CD4-positive, alpha-beta T cell treated with Interleukin-21 for 1 hour (primary cell): Measurements from ENCODE around the gene CRYBB1.

Experiments
- DNase-seq: peaks from one replicate; pipeline ENCODE4 v3.0.0-alpha.2; 2020

Gene CRYBB1

GRCh38 chr22:26617271-26618199, at the start of gene CRYBB1:
CRYBB1 (minus strand) TSS chr22:26618027; CDS start chr22:26616319, 1,708 bp downstream.
- DNase-seq = no peak

DNA sequence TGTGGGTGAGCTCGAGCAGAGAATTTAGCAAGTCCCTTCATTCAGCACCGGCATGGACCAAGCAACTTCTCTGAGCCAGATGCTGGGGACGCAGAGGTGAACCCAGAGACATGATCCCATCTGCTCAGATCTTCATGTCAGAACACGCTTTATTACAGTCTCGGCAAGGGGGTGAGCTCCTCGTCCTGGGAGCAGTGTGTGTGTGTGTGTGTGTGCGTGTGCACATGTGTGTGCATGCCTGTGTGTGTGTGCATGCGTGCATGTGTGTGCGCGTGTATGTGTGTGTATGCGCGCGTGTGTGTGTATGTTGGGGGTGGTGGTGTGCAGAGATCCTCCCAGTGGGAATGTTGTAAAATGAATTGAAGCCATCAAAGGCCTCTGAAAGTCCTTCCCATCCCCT, 49.3 kb upstream of the CRYBB1 start:
- DNase-seq = no peak

DNA sequence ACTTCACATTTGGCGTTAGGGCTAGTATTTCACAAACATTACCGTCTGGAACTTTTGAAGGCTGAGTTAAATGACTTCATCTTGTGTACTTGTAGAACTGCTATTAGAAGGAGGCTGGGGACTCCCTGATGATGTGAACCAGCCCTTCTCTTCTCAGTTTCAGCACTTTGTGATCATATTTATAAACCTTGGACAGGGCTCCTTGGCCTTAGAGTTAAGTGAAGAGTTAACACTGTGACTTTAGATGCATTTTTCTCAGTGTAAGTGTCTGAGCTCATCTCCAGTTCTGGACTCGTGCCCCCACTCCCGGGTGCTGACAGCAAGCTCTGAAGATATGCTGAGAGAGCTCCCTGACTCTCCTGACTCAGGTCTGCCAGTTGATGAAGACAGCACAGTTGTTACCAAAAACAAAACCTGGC, 48.0 kb upstream of the CRYBB1 start:
- DNase-seq = no peak

GRCh38 chr22:26663374-26663923, 45.6 kb upstream of the CRYBB1 start:
- DNase-seq = no peak

GRCh38 chr22:26662160-26662559, 44.3 kb upstream of the CRYBB1 start:
- no peak for DNase-seq

DNA sequence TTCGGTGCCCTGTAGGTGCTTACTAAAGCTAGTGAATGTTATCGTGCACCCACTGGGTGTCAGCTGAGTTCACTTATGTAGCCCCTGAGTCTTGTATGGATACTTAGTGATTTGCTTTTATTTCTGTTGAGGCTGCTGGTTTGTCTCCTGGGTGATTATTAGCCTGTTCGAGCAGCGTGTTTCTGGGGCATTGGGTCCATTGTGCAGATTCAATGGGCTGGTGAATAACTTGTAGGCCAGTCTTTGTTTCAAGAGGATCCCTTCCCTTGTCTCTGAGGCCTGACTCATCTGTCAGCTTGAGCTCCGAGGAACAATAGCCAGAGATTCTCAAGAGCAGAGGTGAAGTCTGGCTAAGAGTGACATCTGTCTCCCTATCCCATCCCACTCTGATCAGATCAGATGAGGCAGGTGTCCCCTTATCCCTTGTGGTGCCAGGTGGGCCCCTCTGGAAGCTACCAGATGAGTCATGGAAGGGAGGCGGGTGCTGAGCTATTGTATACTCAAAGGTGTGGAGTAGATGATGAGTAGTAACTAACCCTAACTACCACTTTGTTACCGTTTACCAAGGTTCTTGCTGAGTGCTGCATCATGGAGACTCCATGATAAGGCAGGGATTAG, 43.2 kb upstream of the CRYBB1 start:
- no peak for DNase-seq

GRCh38 chr22:26660356-26660755, 42.5 kb upstream of the CRYBB1 start:
- DNase-seq = no peak

DNA sequence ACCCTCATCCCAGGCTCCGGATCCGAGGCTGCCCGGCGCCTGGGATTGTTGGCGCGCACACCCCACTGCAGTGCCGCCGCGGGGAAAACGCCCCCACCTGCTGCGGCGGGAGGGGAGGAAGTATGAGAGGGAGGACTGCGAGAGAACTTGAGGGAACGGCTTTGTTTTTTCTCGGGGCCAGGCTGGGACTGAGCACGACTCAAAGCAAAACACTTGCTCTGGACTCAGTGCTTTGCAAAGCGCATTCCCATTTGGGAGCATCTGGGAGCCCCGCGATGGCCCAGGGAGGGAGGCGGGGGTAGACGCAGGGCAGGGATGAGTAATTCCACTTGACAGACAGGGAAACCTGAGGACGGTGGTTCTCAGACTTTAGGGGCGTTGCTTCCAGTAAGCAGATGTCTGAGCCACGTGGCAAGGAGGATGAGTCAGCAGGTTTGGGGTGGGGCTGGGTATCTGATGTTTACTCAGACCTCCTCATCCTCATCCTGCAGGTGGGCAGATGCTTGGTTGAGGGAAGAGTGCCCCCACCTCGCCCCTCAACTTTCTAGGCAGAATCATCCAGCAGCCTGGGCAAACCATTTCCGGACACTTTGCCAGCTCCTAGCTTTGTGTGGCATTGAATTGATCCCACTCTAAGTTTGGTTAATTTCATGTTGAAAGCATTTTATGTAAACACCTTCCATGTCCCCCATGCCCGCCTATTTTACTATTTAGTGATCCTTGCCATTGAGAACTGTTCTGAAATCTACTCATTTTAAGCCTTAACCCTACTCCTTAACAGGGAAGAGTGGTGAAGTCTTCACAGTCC, 41.0 kb upstream of the CRYBB1 start:
- DNase-seq = peak; percentile 80

- peak; percentile 27 for DNase-seq
These were observed 40.3 kb upstream of the CRYBB1 start for GRCh38 chr22:26658161-26658560.

- peak; percentile 77 for DNase-seq
These were observed 39.3 kb upstream of the CRYBB1 start, which contains the start of gene MIAT for GRCh38 chr22:26656891-26657851. MIAT (plus strand) TSS chr22:26657588.

GRCh38 chr22:26651815-26652214, 34.0 kb upstream of the CRYBB1 start:
- DNase-seq = no peak

DNA sequence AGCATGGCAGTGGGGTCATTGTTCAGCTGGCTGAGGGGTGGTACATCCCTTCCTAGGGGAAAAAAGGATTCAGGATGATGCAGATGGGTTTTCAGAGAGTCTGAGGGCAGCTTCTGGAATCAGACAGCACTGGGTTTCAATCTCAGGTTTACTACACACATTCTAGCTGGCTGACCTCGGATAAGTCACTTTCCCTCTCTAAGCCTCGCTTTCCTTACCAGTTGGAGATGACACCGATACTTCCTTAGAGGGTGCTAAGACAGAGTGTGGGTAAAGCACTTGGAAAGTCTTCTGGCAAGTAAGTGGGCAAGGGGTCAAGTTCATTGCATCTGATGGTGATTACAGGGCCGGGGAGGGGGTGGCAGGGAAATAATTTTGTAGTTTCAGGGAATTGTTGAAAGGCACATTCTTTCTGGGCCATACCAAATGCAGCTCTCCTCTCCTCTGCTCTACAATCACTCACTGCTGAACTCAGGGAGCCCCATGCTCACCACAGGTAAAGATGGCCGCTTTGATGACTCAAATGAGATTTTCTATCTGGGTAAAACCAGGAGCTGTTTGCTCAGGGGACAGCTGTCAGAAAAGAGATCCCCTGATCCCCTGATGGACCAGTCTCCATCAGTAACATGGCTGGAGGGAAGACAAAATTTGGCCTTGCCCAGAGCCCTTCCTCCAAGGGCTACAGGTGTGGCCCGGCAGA, 33.0 kb upstream of the CRYBB1 start:
- no peak for DNase-seq

DNA sequence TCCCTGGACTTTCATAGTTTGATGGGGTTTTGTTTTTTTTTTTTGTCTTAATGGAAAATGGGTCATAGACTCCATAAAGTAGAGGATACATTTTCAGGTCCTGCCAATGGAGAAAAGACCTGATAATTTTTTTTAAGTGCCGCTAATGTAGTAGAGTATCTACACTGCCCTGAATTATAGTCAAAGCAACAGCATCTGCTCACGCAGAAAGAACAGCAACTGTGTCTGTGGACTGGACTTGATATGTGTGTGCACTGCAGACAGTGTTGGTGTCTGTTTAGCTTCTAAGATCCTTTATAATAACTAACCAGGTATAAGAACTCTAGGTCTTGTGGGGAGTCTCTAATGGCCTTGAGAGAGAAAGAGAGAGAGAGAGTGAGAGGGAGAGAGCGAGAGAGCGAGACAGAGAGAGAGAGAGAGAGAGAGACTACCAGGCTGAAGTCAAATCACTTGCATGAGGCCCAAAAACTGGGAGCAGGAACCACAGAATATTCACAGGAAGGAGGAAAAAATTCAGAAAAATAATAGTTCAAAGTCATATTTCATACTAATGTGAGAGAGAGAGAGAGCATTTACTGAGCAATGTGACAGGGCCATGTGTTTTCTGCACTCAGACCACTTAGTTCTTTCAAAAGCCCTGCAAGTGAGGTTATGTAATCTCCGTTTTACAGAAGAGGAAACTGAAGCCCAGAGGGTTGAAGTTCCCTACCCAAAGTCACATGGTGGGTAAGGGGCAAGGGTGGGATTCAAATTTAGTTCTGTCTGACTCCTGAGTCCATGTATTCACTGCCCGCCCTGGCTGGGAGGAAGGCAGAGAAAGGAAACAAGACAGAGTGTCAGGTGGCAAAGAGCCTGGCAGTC, 30.9 kb upstream of the CRYBB1 start:
- peak; percentile 28 for DNase-seq

- DNase-seq = peak; percentile 51
These were observed 30.2 kb upstream of the CRYBB1 start for GRCh38 chr22:26648011-26648497.

- no peak for DNase-seq
These were observed 28.3 kb upstream of the CRYBB1 start for GRCh38 chr22:26646158-26646557.

DNA sequence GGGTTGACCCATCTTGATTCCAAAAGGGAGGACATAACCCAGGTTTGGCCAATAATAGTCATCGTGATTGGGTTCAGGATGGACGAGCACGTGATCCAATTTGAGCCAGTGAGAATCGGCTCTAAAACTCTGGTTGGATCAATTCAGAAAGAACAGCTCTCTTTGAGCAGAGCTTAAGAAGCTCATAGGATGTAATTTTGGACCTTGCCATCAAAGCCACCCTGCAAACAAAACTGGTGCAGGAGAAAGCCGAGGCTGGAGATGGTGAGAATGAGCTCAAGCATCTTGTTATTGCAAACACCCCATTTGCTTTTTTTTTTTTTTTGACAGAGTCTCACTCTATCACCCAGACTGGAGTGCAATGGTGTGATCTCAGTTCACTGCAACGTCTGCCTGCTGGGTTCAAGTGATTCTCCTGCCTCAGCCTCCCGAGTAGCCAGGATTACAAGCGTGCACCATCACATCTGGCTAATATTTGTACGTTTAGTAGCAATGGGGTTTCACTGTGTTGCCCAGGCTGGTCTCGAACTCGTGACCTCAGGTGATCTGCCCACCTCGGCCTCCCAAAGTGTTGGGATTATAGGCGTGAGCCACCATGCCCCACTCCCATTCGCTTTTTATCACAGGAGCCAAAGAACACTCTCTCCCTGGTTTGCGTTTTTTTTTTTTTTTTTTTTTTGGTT, 25.7 kb upstream of the CRYBB1 start:
- peak; percentile 44 for DNase-seq

- DNase-seq = peak; percentile 87
These were observed 24.9 kb upstream of the CRYBB1 start for GRCh38 chr22:26642465-26643417.

- no peak for DNase-seq
These were observed 18.5 kb upstream of the CRYBB1 start for GRCh38 chr22:26636296-26636695.
